Spinal cord (tissue), 10 donors: ENCODE measurements around the gene EVI5L. TPM values are rescaled to one million over a fixed set of nuclear protein-coding genes. Genes with fewer than 3 reads are reported as not detected.
"Not testable (repeated sequence)": the region's sequence is repeated elsewhere in the genome, so short reads cannot be mapped to it uniquely, and the experiment has no call there.

Experiments
- DNase-seq, 6 donors: peaks; one replicate each; pipeline versions ENCODE4 v3.0.0 to v3.0.0-alpha.2; 2013 to 2015; ENCODE audit warnings: low spot score in 6 of 6, low read depth in 4 of 6
- H3K27ac ChIP-seq: one replicate; pipeline ENCODE4 v1.5.1; 2013; ENCODE audit warnings: low read depth, low read length, control low read depth
- H3K27me3 ChIP-seq: one replicate; pipeline ENCODE4 v1.6.1; 2013; ENCODE audit warnings: low read length; ENCODE audit not compliant: control insufficient read depth, insufficient read depth
- H3K36me3 ChIP-seq: one replicate; pipeline ENCODE4 v1.6.1; 2013; ENCODE audit warnings: low read length; ENCODE audit not compliant: control insufficient read depth, insufficient read depth
- H3K4me1 ChIP-seq: one replicate; pipeline ENCODE4 v1.6.1; 2013; ENCODE audit warnings: low read length; ENCODE audit not compliant: control insufficient read depth, insufficient read depth
- H3K4me3 ChIP-seq: one replicate; pipeline ENCODE4 v1.5.1; 2013; ENCODE audit warnings: low read depth, low read length, control low read depth
- H3K9me3 ChIP-seq: one replicate; pipeline ENCODE4 v1.6.1; 2013; ENCODE audit warnings: low read length; ENCODE audit not compliant: control insufficient read depth, insufficient read depth
- WGBS: methylation state at CpG from one replicate; pipeline ENCODE4 v1.1.5; 2013; ENCODE audit warnings: missing lambda C conversion rate; ENCODE audit not compliant: insufficient coverage; 5-methylcytosine and 5-hydroxymethylcytosine counted together
- polyA plus RNA-seq, 2 donors: library from polyadenylated mRNA; unstranded; fragments of 120-200 nt; gene quantifications; one replicate each; pipeline ENCODE4 v1.2.1, GENCODE V29; 2013; ENCODE audit not compliant: insufficient read length in 2 of 2
- total RNA-seq, 2 donors: library from RNA; depleted of rRNA in 1 of 2; stranded (reverse); fragments of 120-200 nt in 1 of 2; fragments of >200 nt in 1 of 2; gene quantifications; one replicate each; pipeline versions ENCODE4 v1.2.3 to v1.2.4, GENCODE V29; 2013 to 2014
- donor health status: healthy.

EVI5L gene
- total and polyA plus RNA-seq, 4 donors: 28.4 to 110 (median 67.8) TPM

DNA sequence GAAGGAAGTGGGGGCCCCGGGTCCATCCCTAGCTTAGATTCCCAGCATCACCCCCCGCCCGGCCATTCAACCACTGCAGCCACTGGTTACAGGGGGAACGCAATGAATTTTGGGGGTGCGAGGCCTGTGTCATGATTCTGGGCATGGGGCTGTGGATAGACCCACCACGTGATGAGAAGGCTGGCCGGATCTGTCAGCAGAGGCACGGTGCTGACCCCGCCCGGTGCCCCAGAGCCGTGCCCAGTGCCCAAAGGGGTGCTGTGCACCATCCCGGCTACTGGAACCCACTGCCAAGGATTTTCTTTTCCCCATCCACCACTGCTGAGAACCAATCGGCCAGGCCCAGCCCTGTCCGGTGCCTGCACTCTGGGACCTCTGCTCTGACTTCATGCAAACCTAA lies 39.6 kb upstream of the EVI5L start:
- WGBS: 90% methylated on average over 14 of the region's 14 CpGs
- Histone ChIP-seq H3K9me3 (no peaks in the 10 kb centered on the region), H3K4me3 (no peak overlapping the region), H3K4me1 (peaks cover 9% of the 10 kb centered on the region), H3K27ac (no peak overlapping the region), H3K27me3 (peaks cover 38% of the 10 kb centered on the region), H3K36me3 (no peaks in the 10 kb centered on the region)
- DNase-seq: no peak

GRCh38 chr19:7792281-7792680 lies 37.7 kb upstream of the EVI5L start:
- Histone ChIP-seq H3K27me3 (peaks cover 33% of the 10 kb centered on the region), H3K4me3 (no peak overlapping the region), H3K36me3 (no peaks in the 10 kb centered on the region), H3K27ac (no peak overlapping the region), H3K9me3 (no peaks in the 10 kb centered on the region), H3K4me1 (peaks cover 9% of the 10 kb centered on the region)
- WGBS: 75% methylated on average over 4 of the region's 7 CpGs
- DNase-seq: no peak

GRCh38 chr19:7792701-7793100 lies 37.3 kb upstream of the EVI5L start:
- WGBS: 88% methylated on average over 4 of the region's 7 CpGs
- not testable (repeated sequence) for DNase-seq, H3K9me3 ChIP-seq, H3K4me1 ChIP-seq, H3K4me3 ChIP-seq, H3K27ac ChIP-seq, H3K36me3 ChIP-seq
- peaks cover 29% of the 10 kb centered on the region for H3K27me3 ChIP-seq

GRCh38 chr19:7793493-7793892 lies 36.5 kb upstream of the EVI5L start:
- Histone ChIP-seq H3K27ac (no peak overlapping the region), H3K4me1 (peaks cover 3% of the 10 kb centered on the region), H3K9me3 (no peaks in the 10 kb centered on the region), H3K27me3 (peaks cover 24% of the 10 kb centered on the region), H3K4me3 (no peak overlapping the region), H3K36me3 (no peaks in the 10 kb centered on the region)
- 89% methylated on average over 3 of the region's 3 CpGs for WGBS
- no peak for DNase-seq

DNA sequence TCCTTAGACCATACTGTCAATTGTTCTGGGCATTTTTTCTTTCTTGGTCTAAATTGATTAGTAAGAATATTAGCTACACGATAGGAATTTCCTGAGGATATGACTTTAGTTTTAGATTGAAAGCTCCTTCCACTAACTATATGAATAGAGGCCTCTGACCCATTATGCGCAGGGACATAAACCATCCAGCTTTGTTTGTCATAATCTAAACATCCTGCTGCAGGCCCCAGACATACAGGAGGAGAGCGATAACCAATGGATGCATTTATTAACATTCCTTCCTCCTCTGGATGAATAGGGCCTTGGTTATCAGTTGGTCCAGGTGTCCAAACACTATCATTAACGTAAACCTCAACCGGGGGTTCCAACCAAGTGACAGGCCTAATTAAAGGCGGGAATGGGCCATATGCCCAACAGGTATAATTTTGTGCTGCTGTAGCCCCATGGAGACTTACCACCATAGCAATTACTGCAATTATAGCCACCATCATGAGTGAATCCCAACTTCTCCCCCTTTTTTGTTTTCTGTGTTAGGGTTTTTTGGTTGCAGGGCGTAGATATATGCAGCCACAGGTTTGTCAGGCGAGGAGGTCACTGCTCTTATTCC lies 34.4 kb upstream of the EVI5L start:
- Histone ChIP-seq H3K27ac (no peak overlapping the region), H3K27me3 (peaks cover 13% of the 10 kb centered on the region), H3K36me3 (no peaks in the 10 kb centered on the region), H3K4me1 (peaks cover 4% of the 10 kb centered on the region), H3K9me3 (no peaks in the 10 kb centered on the region), H3K4me3 (no peak overlapping the region)
- DNase-seq: peak in 1 of 6 donors; percentile 13
- 100% methylated on average over 1 of the region's 8 CpGs for WGBS

DNA sequence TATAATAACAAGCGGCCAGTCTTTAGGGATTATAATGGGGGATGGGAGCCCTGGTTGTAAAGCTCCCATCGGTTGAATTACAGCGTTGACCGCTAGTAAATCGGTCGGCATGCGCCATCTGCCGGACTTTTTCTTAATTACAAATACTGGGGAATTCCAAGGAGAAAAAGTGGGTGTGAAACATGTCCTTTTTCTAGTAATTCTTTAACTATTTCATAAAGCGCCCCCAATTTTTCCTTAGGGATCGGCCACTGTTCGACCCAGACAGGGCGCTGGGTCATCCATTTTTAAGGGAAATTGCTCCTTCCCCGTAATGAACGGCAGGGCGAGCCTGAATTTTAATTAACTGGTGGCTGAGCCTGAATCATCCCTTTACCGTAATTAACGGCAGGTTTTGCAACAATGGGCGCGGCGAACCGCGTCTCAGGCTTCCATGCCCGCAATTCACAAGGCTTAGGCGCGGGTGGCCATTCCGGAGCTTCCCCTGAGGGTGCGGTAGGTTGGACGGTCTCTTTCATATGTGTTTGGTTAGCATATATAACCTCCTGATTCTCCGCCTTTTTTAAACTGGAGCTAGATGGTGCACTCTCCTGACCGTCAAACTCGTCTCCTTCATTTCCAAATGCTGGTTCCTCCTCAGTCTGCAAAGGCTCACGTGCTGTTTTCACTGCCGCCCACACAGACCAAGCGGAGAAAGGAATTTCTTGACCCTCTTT lies 30.2 kb upstream of the EVI5L start:
- peak; percentile 35 to 94 (median 62) for DNase-seq
- Histone ChIP-seq H3K9me3 (no peaks in the 10 kb centered on the region), H3K27ac (no peak overlapping the region), H3K27me3 (peaks cover 11% of the 10 kb centered on the region), H3K36me3 (no peaks in the 10 kb centered on the region), H3K4me3 (peak overlapping the region; percentile 28), H3K4me1 (peaks cover 4% of the 10 kb centered on the region)
- 3% methylated on average over 24 of the region's 34 CpGs for WGBS

DNA sequence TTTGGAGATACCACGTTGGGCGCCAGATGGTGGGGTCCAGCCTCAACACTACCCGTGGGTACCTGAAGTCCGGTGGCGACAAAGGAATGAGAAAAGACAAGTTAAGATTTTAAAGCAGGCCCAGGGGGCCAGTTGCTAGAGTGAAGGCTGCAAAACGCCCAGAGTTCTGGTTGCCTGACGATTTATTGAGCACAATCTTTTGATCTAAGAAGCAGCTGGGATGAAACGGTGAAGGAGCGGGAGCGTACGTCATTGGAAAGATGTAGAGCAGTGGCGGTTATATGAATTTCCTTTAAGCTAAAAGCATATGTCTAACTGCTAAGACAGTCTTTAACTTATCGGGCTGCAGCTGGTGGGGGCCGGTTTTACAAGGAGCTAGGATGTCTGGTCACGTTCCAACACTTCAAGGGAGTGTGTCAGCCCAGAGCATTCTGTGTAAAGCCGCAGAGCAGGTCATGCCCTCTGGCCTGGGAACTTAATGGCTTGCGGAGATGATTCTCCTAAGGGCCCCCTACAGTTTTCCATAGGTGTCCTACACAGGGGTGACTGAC lies 28.9 kb upstream of the EVI5L start:
- WGBS: 87% methylated on average over 16 of the region's 17 CpGs
- H3K36me3 ChIP-seq: no peaks in the 10 kb centered on the region
- no peak overlapping the region for H3K4me3 ChIP-seq
- peaks cover 4% of the 10 kb centered on the region for H3K4me1 ChIP-seq
- H3K27me3 ChIP-seq: peaks cover 11% of the 10 kb centered on the region
- no peak for DNase-seq
- no peaks in the 10 kb centered on the region for H3K9me3 ChIP-seq
- H3K27ac ChIP-seq: no peak overlapping the region

DNA sequence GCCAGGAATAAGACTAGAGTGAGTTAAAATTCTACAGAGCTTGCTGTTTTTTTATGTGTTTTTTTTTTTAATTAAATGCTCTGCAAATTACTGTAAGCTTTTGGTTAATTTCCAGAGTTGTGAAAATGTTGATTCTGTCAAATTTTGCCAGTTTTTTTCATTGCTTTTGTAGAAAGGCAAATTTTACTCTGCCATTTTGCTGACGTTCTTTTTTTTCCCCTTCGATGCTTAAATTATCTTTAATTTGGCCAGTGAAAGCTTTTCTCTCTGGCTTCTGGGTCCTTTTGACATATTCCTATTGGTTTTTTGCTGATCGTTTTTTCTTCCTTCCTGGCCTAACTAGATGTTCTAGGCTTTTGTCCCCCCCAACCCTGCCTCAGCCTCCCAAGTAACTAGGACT lies 23.8 kb upstream of the EVI5L start:
- H3K4me1 ChIP-seq: no peaks in the 10 kb centered on the region
- H3K27me3 ChIP-seq: no peaks in the 10 kb centered on the region
- no peak for DNase-seq
- no peak overlapping the region for H3K4me3 ChIP-seq
- H3K9me3 ChIP-seq: no peaks in the 10 kb centered on the region
- 75% methylated on average over 3 of the region's 3 CpGs for WGBS
- H3K27ac ChIP-seq: no peak overlapping the region
- no peaks in the 10 kb centered on the region for H3K36me3 ChIP-seq

DNA sequence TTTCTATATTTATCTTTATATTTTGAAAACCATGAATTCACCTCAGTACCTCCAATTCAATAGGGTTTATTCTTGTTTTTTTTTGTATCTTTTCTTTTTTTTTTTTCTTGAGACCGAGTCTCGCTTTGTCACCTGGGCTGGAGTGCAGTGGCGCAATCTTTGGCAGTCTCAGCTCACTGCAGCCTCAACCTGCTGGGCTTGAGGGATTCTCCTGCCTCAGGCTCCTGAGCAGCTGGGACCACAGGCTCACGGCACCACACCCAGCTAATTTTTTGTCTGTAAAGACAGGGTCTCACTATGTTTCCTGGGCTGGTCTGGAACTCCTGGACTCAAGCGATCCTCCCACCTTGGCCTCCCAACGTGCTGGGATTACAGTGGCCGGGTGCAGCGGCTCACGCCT lies 23.1 kb upstream of the EVI5L start:
- H3K27me3 ChIP-seq: no peaks in the 10 kb centered on the region
- H3K4me1 ChIP-seq: no peaks in the 10 kb centered on the region
- H3K4me3 ChIP-seq: no peak overlapping the region
- H3K27ac ChIP-seq: no peak overlapping the region
- no peak for DNase-seq
- no peaks in the 10 kb centered on the region for H3K36me3 ChIP-seq
- no peaks in the 10 kb centered on the region for H3K9me3 ChIP-seq
- 75% methylated on average over 8 of the region's 9 CpGs for WGBS

DNA sequence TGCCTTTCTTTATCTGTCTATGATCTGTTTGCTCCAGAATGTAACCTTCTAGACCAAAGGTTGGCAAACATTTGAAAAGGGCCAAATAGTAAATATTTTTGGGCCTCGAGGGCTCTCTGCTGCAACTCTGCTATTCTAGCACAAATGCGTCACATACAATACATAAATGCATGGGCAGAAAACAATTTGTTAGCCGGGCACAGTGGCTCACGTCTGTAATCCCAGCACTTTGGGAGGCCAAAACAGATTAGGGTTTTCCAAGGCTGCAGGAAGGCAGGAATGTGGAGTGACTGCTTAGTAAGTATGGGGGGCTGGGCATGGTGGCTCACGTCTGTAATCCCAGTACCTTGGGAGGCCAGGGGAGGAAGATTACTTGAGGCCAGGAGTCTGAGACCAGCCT lies 21.9 kb upstream of the EVI5L start:
- Histone ChIP-seq H3K36me3 (no peaks in the 10 kb centered on the region), H3K27ac (no peak overlapping the region), H3K27me3 (no peaks in the 10 kb centered on the region), H3K4me1 (no peaks in the 10 kb centered on the region), H3K9me3 (no peaks in the 10 kb centered on the region), H3K4me3 (no peak overlapping the region)
- DNase-seq: no peak
- 78% methylated on average over 4 of the region's 5 CpGs for WGBS
